PFSK-1 (cell line): Measurements from ENCODE around the gene MRPS18A.

Source experiments
- FOXP2 ChIP-seq: optimal IDR thresholded peaks from 2 replicates; pipeline ENCODE3; 2011; ENCODE audit warnings: borderline replicate concordance, control low read depth, inconsistent platforms; ENCODE audit not compliant: insufficient read depth; ENCODE audit errors: extremely low read length, extremely low read depth
- POLR2AphosphoS5 ChIP-seq: IDR thresholded peaks from 2 replicates; pipeline ENCODE4 v1.6.1; 2012; ENCODE audit warnings: low read depth, mild to moderate bottlenecking, control low read depth, low read length, moderate library complexity
- SIN3A ChIP-seq: IDR thresholded peaks from 2 replicates; pipeline ENCODE4 v1.6.1; 2012; ENCODE audit warnings: mild to moderate bottlenecking, low read length, moderate library complexity, borderline replicate concordance; ENCODE audit not compliant: insufficient read depth
- TAF1 ChIP-seq: IDR thresholded peaks from 2 replicates; pipeline ENCODE4 v1.6.1; 2012; ENCODE audit warnings: low read length, control low read depth, borderline replicate concordance; ENCODE audit not compliant: insufficient read depth
- TF ChIP-seq, protein P1 (sequence below), 2 experiments: IDR thresholded peaks; 2 replicates each; pipeline versions ENCODE4 v1.6.1 to v1.8.0; 2011 to 2012; ENCODE audit warnings: low read depth in 2 of 2, low read length in 2 of 2, control low read depth in 1 of 2, inconsistent platforms in 1 of 2, mild to moderate bottlenecking in 1 of 2, moderate library complexity in 1 of 2; ENCODE audit not compliant: insufficient read depth in 1 of 2

MRPS18A gene

GRCh38 chr6:43723737-43724295, 36.2 kb upstream of the MRPS18A start:
- TF ChIP-seq SIN3A = no peak
- TF ChIP-seq POLR2AphosphoS5 = no peak
- TF ChIP-seq TAF1 = no peak
- TF ChIP-seq, protein P1, sequence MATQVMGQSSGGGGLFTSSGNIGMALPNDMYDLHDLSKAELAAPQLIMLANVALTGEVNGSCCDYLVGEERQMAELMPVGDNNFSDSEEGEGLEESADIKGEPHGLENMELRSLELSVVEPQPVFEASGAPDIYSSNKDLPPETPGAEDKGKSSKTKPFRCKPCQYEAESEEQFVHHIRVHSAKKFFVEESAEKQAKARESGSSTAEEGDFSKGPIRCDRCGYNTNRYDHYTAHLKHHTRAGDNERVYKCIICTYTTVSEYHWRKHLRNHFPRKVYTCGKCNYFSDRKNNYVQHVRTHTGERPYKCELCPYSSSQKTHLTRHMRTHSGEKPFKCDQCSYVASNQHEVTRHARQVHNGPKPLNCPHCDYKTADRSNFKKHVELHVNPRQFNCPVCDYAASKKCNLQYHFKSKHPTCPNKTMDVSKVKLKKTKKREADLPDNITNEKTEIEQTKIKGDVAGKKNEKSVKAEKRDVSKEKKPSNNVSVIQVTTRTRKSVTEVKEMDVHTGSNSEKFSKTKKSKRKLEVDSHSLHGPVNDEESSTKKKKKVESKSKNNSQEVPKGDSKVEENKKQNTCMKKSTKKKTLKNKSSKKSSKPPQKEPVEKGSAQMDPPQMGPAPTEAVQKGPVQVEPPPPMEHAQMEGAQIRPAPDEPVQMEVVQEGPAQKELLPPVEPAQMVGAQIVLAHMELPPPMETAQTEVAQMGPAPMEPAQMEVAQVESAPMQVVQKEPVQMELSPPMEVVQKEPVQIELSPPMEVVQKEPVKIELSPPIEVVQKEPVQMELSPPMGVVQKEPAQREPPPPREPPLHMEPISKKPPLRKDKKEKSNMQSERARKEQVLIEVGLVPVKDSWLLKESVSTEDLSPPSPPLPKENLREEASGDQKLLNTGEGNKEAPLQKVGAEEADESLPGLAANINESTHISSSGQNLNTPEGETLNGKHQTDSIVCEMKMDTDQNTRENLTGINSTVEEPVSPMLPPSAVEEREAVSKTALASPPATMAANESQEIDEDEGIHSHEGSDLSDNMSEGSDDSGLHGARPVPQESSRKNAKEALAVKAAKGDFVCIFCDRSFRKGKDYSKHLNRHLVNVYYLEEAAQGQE (IDR thresholded peaks at IDR 0.05; ENCODE audit: insufficient read depth in 1 of 2, low read depth in 2 of 2, low read length in 2 of 2) = no peak
- no peak for TF ChIP-seq FOXP2

DNA sequence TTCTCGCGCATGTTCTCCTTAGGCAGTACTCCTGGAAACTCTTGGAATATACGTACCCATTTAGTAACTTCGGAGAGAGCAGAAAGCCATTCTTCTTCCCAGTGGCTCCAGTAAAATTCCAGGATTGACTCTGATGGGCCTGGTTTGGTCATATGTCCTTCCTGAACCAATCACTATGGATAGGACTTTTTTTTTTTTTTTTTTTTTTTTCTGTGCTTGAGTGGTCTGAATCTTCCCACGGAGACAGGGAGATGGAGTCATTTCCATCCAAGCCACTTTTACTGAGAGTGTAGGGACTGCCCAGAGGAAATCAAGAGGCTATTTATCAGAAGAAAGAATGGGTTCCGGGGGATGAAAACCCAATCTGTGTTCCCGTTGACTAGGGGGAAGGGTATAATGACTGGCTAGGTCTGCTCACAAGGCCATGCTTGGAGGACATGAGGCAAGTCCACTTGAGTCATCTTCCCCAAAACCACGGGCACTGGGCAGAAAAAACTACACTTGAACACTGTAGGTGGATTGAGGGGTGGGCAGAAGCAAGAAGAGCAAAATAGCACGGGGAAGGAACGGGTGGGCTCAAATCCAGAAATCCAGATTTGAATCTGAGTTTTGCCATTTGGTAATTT, 35.4 kb upstream of the MRPS18A start:
- TF ChIP-seq SIN3A = no peak
- no peak for TF ChIP-seq FOXP2

GRCh38 chr6:43720999-43721398, 33.4 kb upstream of the MRPS18A start:
- no peak for TF ChIP-seq FOXP2
- TF ChIP-seq SIN3A = no peak
- TF ChIP-seq POLR2AphosphoS5 = no peak
- no peak for TF ChIP-seq TAF1
- TF ChIP-seq, protein P1 (IDR thresholded peaks at IDR 0.05; ENCODE audit: insufficient read depth in 1 of 2, low read depth in 2 of 2, low read length in 2 of 2) = no peak

DNA sequence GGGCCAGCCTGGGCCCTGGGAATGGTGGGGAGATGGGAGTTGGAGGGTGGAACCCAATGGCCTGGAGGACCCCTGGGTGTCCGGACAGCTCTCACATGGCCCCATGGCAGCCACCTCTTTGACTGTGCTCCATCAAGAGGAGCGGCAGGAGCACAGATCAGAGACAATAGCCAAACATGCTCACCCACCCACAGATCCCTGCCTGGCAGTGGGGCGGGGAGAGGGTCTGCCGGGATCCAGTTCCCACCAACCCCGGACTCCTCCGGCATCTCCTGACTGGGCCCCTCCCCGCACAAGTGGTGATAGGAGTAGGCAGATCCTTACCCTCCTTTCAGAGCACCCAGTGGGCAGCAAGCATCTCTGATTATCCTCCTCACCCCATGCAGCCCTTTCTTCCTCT, 31.9 kb upstream of the MRPS18A start:
- TF ChIP-seq, protein P1 (IDR thresholded peaks at IDR 0.05; ENCODE audit: insufficient read depth in 1 of 2, low read depth in 2 of 2, low read length in 2 of 2) = no peak
- TF ChIP-seq FOXP2 (no peak), SIN3A (no peak), TAF1 (no peak), POLR2AphosphoS5 (no peak)

DNA sequence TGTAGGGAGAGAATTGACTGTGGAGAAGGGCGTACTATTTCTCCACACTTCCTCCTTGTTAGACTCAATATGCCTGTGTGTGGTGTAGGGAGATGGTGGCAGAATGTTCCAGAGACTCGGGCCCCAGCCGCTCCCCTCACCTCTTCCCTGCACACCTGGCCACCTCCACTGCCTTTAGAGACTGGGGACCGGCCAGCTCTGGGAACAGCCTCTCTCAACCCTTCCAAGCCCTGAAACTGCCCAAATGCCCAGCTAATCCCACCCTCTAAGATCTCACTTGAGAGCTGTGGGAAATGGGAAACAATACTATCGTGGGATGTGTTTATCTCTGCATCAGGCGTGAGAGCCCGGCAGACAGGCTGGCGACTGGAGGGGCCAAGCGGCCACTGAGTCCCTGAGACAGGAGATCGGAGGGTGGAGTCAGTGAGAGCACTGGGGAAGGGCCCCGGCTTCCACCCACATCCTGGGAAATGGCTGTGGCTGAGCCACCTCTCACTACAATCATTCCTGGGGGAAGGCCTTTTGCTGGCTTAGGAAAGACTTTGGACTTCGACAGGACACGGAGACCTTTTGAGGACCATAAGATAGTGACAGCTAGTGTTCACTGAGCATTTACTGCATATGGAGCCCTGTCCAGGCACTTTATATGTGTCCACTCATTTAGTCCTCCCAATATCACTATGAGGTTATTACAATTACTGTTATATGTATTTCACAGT, 31.0 kb upstream of the MRPS18A start:
- TF ChIP-seq, protein P1 (IDR thresholded peaks at IDR 0.05; ENCODE audit: insufficient read depth in 1 of 2, low read depth in 2 of 2, low read length in 2 of 2) = no peak
- TF ChIP-seq POLR2AphosphoS5 = no peak
- TF ChIP-seq SIN3A = no peak
- TF ChIP-seq TAF1 = no peak
- no peak for TF ChIP-seq FOXP2
